GM21528 (cell line): Measurements from ENCODE around the gene ST3GAL4.
"Not testable (repeated sequence)": the region's sequence is repeated elsewhere in the genome, so short reads cannot be mapped to it uniquely, and the experiment has no call there.

Experiments
- ATAC-seq: cut with Tn5 transposase; IDR thresholded peaks from one replicate; pipeline ENCODE4 v1.9.1; 2021; ENCODE audit warnings: mild to moderate bottlenecking, moderate library complexity; ENCODE audit not compliant: unreplicated experiment, low FRiP score

The ST3GAL4 gene, protein sequence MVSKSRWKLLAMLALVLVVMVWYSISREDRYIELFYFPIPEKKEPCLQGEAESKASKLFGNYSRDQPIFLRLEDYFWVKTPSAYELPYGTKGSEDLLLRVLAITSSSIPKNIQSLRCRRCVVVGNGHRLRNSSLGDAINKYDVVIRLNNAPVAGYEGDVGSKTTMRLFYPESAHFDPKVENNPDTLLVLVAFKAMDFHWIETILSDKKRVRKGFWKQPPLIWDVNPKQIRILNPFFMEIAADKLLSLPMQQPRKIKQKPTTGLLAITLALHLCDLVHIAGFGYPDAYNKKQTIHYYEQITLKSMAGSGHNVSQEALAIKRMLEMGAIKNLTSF

DNA sequence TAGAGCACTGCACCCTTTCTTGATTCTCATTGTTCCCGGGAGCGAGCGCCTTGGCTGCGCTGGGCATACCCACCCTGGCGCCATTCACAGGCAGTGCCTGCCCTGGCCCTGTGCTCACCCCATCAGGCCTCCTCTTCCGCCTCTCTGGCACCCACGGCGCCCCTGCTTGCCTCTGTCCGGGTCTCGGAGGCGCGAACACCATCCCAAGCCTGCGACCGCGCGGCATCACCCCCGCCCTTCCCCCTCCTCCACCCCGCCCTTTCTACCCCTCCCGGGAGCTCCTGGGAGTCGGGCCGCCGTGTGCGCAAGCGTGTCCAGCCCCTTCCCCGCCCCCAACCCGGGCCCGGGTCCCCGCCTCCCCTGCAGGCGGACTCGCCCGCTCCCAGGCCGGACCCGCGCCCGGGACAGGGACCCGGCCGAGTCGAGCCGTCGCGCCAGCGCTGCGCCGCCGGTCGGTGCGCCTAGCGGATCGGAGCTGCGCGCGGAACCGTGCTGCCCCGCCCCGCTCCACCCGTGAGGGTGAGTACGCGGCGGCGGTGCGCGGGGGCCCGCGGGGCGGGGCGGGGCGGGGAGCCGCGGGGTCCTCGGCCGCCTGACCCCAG, at the start of gene ST3GAL4:
Gene ST3GAL4, plus strand, starts transcription at position 363 of the 602 bp plus-strand sequence. CDS start 50,470 bp downstream, outside the sequence.
- peak; percentile 71 for ATAC-seq

DNA sequence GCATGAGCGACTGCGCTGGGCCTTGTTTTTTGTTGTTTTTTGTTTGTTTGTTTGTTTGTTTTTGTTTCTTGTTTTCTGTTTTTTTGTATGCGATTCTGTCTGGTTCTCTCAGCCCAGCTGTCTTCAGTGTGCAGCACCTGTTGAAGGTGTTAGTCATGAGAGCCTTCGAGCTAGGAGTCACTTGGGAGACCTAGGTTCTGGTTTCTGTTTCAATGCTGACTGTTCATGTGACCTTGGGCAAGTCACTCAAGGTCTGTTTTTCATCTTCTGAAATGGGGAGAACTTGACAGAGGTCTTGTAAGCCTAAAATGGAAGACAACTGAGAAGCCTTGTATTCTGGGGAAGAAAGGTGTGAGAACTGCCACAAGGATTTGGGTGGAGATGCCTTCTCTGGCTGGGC, 49.8 kb upstream of the ST3GAL4 start:
- ATAC-seq, result peak; percentile 50

DNA sequence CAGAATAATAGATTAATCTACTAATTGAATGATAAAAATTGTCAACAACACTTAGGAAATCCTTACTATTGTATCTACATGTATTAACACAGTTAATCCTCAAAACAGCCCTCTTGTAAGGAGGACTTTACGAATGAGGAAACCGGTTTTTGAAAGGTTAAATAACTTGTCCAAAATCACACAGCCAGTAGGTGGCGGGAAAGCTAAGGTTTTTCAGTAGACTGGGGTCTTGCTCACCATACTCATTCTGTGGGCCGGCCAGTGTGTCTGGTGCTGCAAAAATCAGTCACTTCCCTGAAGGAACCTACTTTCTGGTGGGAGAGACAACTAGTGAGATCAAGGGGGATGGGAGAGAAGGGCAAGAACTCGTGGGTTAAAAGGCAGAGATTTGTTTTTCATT, 47.8 kb upstream of the ST3GAL4 start:
- ATAC-seq, result no peak

DNA sequence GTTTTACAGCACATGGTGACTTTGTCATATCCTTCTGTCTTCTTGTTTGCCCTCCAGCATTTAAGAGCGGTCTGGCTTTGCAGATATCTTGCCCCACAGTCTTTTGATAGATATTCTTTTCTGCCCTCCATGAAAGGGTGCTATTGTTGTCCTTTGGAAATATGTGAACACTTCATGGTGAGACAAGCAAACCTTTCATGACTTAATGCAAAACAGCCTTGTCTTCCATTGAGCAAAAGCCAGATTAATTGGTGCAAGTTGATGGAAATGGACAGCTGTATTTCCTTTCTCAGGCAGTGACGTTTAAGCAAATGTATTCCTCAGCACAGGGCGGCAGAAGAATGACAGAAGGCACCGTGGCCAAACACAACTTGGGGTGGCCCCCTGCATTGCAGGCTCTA, 47.2 kb upstream of the ST3GAL4 start:
- ATAC-seq, result no peak

DNA sequence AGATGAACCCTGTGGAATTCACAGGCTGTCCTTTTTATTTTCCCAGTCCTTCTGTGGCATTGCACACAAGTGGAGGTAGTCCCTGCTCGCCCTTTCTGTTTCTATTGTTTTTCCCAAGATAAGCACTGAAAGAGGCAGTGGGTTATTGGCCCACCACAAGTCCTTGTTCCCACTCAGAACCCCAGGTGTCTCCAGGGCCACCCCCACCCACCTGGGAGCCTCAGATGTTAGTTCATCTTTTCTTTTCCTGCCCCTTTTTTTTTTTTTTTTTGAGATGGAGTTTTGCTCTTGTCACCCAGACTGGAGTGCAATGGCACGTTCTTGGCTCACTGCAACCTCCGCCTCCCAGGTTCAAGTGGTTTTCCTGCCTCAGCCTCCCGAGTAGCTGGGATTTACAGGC, 46.7 kb upstream of the ST3GAL4 start:
- not testable (repeated sequence) for ATAC-seq

DNA sequence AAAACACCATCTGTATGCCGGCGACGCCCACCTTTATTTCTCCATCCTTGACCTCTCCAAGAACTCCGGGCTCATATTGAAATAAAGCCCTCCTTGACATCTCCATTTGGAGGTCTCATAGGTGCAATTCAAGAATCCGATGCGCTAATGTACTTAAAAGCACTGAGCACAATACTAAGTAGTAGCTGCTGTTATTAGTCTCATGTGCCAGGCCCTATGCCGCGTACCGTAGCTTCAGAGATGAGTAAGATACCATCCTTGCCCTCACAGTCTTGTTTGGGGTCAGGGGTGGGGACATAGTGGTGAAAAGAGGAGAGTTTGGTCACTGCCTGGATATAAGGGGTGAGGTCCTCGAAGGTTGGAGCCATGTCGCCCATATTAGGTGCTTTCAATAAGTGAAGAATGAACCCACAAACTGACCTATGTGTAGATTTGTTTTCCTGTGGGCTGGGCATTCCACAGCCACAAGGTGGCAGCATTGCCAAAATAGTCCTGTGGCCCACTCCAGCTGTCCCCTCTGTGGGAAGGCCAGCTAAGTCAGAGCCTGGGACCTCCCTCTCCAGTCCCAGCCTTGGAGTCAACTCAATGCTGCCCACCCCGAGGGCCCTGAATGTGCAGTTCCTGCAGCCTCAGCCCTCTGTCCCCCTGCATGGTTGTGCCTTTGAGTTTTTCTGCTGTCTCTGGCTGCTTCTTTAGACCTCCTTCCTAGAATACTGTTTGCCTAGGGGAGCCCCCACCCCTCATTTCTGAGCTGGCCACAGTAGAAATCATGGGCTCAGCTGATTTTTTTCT, 45.1 kb upstream of the ST3GAL4 start:
- peak; percentile 33 for ATAC-seq

DNA sequence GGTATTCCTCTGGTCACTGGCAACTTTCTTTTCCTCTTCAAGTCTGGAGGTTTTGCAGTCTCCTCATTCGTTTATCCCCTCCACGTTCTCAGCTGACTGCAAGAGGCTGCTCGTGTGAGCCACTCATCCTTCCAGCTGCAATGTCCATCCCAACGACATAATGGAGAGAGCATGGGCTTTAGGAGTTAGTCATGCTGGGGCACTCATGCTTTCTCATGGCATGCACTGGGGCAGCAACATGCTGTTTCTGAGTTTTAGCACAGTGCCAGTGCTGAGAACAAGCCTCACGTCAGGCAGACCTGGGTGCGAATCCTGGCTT, 44.5 kb upstream of the ST3GAL4 start:
- no peak for ATAC-seq

DNA sequence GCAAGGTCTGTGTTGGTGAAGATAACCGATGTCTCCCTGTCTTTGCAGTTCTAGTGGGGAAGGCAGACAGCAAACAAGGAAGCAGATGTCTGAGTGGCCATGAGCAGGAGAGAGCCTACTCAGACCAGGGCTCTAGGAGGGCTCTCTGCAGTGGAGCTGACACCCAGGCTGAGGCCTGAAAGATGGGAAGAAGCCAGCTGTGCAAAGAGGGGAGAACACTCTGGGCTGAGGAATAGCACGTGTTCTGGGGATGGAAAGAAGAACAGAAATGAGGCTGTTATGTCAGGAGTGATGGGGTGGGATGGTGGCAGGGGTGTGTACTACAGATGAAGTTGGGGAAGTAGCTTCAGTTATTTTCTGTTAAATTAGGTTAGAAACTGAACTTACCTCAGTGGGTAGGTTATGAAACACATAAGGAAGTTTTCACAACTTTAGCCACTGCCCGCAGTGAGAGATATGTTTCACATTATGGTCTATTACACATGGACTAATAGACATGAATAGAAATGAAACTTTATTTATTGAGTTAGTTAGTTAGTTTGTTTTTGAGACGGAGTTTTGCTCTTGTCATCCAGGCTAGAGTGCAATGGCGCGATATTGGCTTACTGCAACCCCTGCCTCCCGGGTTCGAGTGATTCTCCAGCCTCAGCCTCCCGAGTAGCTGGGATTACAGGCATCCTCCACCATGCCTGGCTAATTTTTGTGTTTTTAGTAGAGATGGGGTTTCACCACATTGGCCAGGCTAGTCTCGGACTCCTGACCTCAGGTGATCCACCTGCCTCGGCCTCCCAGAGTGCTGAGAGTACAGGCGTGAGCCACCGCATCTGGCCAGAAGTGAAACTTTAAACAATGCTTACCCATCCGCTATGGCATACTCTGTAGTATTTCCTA, 43.8 kb upstream of the ST3GAL4 start:
- ATAC-seq, result peak; percentile 77

DNA sequence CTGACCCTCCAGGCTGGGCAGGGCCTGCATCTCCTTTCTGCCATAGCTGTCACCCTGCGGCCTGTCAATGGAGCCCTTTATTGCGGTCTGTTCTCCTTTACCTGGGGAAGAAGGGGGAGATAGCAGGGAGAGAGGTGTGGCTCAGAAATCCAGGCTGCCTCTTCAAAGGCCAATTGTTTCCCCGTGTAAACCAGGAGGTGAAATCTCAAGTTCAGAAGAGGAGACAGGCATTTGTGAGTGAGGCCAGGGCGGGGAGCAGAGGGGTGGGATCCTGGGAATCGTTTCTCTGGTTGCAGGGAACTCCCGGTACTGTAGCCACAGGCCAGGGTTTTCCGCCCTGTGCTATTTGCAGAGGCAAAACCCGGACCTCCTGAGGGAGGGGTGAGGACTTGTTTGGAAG, 42.5 kb upstream of the ST3GAL4 start:
- no peak for ATAC-seq

DNA sequence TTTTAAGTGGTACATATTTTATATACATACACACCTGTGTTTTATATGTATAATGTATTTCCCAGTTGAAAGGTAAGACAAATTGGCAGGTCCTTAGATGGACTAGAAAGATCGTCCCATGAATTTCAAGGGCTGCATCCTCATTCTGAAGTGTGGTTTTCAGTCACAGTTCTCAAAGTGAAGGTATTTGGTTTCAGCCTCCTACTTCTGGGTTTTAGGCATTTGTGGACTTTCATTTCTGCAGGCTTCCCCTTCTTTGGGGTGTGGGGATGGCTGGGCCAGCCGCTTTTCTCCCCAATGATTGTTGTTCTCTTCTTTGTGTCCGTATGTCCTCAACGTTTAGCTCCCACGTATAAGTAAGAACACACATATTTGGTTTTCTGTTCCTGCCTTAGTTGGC, 41.7 kb upstream of the ST3GAL4 start:
- no peak for ATAC-seq

DNA sequence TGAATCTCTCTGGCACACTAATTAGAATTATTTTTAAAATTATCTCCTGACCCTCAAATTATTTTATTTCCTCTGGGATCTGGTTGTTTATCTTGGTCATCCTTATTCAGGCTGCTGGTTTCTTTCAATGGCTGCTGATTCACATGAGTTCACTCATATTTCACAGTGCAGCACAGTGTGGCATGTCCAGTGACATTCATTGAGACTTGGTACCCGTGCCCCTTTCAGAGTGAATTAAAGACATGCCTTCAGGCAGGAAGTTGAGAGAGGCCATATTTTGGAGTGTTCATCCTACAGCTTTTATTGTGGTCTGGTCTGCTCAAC, 38.1 kb upstream of the ST3GAL4 start:
- no peak for ATAC-seq

DNA sequence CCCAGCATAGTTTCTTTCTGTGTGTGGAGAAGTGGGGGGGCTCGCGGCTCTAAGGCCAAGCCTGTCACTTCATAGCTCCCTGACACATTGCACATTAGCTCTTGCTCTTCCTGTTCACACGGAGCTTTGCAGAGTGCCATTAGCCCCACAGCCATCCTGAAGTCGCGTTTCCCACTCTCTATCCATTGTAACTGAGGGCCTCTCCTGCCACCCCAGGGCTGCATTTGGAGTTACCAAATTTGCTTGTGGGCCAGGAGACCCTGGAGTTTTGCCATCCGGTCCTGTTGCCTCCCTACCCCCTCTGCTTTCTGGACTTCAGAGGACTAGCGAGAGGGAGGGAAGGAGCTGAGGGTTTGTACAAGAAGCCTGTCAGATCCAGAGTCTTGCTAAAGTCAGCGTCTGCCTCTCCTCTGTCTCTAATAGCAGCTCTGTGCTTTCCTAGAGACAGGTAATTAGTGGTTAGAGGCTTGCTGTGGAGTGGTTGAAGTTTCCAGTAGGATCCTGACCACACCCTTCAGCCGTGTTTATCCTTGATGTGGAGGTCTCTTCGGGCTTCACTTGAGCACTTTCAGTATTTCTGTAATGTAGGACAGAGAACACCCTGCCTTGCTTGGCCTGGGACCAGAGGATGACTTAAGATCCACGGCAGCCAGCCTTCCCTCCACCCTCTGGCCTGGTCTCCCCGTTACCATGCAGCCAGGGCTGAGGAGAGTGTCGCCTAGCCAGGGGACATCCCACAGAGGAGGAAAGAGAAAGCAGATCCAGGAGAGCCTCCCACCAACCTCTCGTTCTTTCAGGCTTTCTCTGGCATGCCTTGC, 37.5 kb upstream of the ST3GAL4 start:
- peak; percentile 18 for ATAC-seq

DNA sequence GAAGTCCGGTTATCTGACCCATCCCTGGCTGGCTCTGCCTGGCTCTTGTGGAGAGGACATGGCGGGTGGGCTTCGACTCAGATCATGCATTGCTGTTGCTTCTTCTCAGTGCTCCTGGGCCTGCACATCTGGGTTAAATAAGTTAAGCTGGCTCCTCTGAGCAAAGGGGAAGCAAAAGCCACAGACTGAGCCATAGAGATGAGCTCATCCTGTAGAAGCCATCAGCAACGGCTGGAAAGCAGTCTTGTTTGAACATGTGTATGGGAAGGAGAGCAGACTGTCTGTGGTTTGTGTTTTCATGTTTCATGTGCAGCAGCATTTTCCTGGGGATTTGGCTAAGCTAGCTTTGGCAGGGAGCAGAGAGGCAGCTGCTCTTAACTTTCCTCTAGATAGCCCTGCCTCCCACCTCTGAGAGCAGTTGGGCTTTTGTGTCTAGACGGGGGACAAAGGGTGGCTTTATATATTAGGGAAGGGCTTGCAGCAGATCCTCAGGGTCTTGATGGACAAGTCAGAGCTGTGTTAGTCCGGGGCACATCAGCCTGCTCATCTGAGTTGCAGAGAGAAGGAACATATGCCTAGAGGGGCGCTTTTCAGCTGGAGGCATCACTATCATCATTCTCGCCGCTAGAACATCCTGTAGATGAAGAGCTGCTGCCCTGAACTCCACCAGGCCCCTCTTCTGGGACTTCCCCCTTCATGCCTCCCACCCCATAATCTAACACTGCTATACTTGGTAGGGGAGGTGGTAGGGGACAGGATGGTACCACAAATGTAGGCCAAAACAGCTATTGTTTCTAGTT, 36.7 kb upstream of the ST3GAL4 start:
- peak; percentile 92 for ATAC-seq

DNA sequence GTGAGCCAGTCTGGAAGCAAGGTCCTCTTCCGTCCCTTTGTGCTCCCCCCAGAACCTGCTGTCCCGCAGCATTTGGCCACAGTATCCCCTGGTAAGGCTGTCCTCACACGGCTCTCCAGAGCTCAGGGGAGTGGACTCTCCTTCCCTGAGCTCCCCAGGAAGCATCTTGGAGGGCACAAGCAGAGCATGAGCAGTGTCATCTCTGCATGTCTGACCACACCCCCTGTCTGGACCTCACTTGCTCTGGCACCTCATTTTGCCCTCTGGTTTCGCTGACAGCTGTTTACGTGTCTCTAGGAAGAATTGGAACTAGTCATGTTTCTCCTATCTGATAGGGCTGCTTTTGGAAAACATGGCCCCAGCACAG, 36.1 kb upstream of the ST3GAL4 start:
- ATAC-seq, result no peak

DNA sequence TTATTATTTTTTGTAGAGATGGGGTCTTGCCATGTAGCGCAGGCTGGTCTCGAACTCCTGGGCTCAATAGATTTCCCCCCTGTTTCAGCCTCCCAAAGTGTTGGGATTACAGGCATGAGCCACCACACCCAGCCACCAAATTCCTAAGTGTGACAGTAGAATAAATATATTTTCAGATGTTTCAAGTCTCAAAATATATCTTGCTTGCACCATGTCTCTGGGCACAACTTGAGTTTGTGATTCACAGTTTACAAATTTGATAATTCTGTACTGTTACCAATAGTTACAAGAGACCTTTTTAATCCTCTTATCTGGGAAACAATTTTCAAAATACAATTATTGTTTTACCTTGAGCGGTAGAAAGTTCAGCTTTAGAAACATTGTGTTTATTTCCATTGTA, 32.5 kb upstream of the ST3GAL4 start:
- no peak for ATAC-seq

DNA sequence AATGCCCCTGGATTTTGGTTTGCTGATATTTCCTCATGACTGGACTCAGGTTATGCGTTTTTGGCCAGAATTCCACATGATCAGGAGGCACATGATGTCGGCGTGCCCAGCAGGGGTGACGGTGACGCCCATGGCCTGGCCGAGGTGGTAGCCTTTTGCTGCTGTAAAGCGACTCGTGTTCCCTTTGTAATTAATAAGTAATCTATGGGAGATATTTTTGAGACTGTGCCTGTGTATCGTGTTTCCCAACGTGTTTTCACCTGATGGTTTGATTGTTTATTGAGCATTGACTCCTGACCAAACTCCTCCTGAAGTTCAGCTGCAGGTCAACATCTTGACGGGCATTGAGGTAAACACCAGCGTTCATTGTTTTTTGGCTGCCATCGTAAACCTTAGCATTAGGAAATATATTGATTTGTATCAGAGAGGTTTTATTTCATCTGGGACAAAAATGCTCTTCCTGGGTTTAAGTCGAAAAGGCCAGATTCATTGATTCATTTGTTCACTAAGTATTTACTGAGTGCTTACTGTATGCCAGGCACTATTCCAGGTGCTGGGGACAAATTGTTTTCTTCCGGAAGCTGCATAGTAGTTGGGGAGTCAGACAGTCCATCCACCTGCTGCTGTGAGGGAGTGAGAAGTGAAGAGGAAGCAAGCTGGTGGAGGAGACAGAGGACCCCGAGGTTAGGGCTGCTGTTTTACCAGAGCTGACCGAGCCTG, 28.0 kb upstream of the ST3GAL4 start:
- ATAC-seq, result no peak

DNA sequence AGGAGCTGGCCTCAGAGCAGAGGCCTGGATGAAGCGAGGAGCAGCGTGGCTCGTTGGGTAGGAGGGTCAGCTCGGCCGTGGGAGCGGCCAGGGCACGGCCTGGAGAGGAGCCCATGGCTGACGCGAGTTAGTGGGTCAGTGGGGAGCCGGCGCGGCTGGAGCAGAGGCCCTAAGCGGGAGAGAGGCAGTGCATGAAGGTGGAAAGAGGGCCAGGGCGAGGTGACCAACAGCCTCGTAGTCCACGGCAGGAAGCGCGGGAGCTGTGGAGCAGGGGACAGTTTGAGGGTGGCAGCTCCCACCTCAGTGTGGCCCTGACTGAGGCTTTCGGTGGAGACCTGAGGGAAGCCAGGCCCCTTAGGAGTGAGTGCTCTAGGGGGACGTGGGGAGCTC, 27.5 kb upstream of the ST3GAL4 start:
- no peak for ATAC-seq

DNA sequence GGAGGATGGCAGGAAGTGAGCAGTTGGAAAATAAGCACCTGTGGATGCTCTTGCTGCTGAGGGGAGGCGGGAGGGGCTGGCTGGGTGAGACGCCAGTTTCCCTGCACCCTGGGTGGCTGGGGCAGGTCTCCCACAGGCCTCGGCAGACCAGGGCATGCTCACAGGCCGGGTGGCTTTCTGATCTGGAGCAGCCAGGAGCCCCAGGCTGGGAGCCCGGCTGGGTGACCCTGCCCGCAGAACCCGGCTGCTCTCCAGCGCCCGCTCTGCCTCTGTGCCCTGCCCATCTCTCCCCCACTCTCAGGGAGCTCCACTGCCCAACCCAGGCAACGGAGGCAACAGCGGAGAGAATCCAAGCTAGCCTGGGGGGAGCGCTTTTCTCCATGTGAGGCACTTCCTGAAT, 27.0 kb upstream of the ST3GAL4 start:
- ATAC-seq, result no peak
